Stimulated activated CD4-positive, alpha-beta T cell treated with anti-CD3 and anti-CD28 coated beads, Interleukin-12 subunit alpha, Interleukin-12 subunit beta, amount 100 ng/mL, for 24 hours (primary cell): ENCODE data around the gene IGSF3.
"Not testable (repeated sequence)": the region's sequence is repeated elsewhere in the genome, so short reads cannot be mapped to it uniquely, and the experiment has no call there.

ENCODE experiments used
- DNase-seq, 2 experiments: peaks; one replicate each; pipeline ENCODE4 v3.0.0-alpha.2; 2020; ENCODE audit warnings: low read depth in 2 of 2

IGSF3 gene

GRCh38 chr1:116599369-116599768 is 68.2 kb downstream of the IGSF3 start:
- not testable (repeated sequence) for DNase-seq

- not testable (repeated sequence) for DNase-seq
Observed at GRCh38 chr1:116598420-116599036, 69.0 kb downstream of the IGSF3 start.

GRCh38 chr1:116597388-116597787 is 70.1 kb downstream of the IGSF3 start:
- not testable (repeated sequence) for DNase-seq

GRCh38 chr1:116596742-116597307 is 70.7 kb downstream of the IGSF3 start:
- DNase-seq, result not testable (repeated sequence)

- peak in 1 of 2 experiments; percentile 26 for DNase-seq
Observed at GRCh38 chr1:116595946-116596741, 71.4 kb downstream of the IGSF3 start.

- not testable (repeated sequence) for DNase-seq
Observed at GRCh38 chr1:116595065-116595840, 72.3 kb downstream of the IGSF3 start.

GRCh38 chr1:116593977-116594376 is 73.6 kb downstream of the IGSF3 start:
- not testable (repeated sequence) for DNase-seq

- DNase-seq, result not testable (repeated sequence)
Observed at GRCh38 chr1:116593401-116593800, 74.1 kb downstream of the IGSF3 start.

- not testable (repeated sequence) for DNase-seq
Observed at GRCh38 chr1:116591951-116592605, 75.5 kb downstream of the IGSF3 start.

- not testable (repeated sequence) for DNase-seq
Observed at GRCh38 chr1:116591006-116591950, 76.3 kb downstream of the IGSF3 start.

- DNase-seq, result not testable (repeated sequence)
Observed at GRCh38 chr1:116590359-116591005, 77.1 kb downstream of the IGSF3 start.

- DNase-seq, result not testable (repeated sequence)
Observed at GRCh38 chr1:116589101-116589735, 78.3 kb downstream of the IGSF3 start.

- no peak for DNase-seq
Observed at GRCh38 chr1:116587501-116588227, 79.9 kb downstream of the IGSF3 start.

GRCh38 chr1:116586741-116587143 is 80.8 kb downstream of the IGSF3 start:
- no peak for DNase-seq

GRCh38 chr1:116585886-116586285 is 81.6 kb downstream of the IGSF3 start:
- DNase-seq, result no peak

- no peak for DNase-seq
Observed at GRCh38 chr1:116581323-116581885, 86.1 kb downstream of the IGSF3 start.

- DNase-seq, result no peak
Observed at GRCh38 chr1:116580446-116581322, 86.8 kb downstream of the IGSF3 start.
